ENCODE results near the gene GLRA1.

Gene GLRA1

DNA sequence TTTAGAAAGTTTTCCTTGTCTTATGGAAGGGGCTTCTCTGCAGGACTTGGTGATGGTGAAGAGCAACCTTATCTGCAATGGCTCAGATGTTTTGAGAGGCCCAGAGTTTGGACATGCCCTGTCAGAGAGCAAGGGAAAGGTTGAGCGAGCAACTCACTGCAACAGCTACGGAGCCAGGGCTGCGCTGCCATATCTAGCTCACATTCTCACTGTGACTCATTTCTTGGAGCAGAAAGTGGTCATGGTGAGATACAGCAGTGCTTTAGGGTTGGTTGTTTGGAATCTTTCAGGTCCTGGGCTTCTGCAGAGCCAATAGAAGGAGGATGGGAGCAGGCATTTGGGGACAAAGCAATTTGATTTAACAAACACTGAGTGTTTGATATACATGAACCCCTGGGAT is 12.3 kb downstream of the GLRA1 start:
- in situ Hi-C loops (cut with HindIII; ENCODE audit: low sequenced_read_pairs), result no loop called here
- TF ChIP-seq, protein P1, sequence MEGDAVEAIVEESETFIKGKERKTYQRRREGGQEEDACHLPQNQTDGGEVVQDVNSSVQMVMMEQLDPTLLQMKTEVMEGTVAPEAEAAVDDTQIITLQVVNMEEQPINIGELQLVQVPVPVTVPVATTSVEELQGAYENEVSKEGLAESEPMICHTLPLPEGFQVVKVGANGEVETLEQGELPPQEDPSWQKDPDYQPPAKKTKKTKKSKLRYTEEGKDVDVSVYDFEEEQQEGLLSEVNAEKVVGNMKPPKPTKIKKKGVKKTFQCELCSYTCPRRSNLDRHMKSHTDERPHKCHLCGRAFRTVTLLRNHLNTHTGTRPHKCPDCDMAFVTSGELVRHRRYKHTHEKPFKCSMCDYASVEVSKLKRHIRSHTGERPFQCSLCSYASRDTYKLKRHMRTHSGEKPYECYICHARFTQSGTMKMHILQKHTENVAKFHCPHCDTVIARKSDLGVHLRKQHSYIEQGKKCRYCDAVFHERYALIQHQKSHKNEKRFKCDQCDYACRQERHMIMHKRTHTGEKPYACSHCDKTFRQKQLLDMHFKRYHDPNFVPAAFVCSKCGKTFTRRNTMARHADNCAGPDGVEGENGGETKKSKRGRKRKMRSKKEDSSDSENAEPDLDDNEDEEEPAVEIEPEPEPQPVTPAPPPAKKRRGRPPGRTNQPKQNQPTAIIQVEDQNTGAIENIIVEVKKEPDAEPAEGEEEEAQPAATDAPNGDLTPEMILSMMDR (IDR thresholded peaks at IDR 0.05; ENCODE audit: low read depth, low read length, missing control alignments), result no peak
- DNase-seq (ENCODE audit: low read depth), result no peak
- no peak overlapping the region for H3K4me3 ChIP-seq (ENCODE audit: low read depth, low read length)

DNA sequence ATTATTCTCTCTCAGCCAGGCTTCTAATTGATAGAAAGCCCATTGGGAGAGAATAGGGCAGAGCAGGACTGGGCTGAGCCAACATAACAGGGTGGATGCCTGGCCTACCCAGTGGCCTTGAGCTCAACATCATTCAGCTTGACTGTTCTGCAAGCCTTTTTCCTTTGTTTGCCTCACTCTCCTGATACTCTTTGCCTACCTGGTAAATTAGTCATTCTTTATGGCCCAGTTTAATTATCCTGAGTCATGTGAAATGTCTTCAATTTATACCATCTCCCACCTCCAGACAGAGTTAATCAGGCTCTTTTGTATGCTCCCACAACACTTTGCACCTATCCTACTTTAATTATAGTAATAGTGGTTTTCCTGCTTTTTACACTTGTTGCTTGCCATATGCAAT is 13.6 kb downstream of the GLRA1 start:
- H3K4me3 ChIP-seq (ENCODE audit: low read depth, low read length), result no peak overlapping the region
- TF ChIP-seq, protein P1 (IDR thresholded peaks at IDR 0.05; ENCODE audit: low read depth, low read length, missing control alignments), result no peak
- no peak for DNase-seq (ENCODE audit: low read depth)
- in situ Hi-C loops (cut with HindIII; ENCODE audit: low sequenced_read_pairs), result no loop called here

DNA sequence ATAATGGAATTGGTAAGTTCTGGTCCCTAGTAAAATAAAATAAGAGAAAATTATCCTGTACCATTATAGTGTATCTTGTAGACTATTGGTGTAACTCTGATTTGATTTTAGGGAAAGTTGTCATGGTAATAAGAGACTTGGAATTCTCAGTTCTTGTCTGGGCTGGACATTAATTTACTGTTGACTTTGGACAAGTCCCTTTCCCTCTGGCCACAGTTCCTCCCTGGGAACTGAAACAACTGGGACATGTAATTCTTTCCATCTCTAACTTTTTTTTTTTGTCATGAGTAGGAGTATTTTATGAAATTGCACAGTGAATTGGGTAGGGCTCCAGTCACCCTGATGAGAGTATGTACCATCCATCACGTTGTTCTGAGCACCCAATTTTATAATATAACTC is 15.0 kb downstream of the GLRA1 start:
- in situ Hi-C loops (cut with HindIII; ENCODE audit: low sequenced_read_pairs), result no loop called here
- no peak overlapping the region for H3K4me3 ChIP-seq (ENCODE audit: low read depth, low read length)
- TF ChIP-seq, protein P1 (IDR thresholded peaks at IDR 0.05; ENCODE audit: low read depth, low read length, missing control alignments), result no peak

DNA sequence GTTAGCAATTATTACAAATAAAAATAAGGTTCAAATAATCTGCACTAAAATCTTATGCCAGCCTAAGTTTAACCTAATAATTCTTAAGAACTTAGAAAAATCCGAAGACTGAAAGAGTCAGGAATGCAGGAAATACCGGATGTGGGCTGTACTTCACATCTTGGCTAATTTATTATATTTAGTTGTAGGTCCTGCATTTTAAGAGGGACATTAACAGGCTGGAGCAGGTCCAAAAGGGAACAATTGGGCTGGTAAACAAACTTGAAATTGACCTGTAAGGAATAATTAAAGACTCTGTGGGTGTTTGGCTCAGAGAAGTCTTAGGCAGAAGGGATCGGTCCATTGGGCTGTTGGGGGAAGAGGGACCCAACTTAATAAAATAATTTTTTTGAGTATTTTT is 18.4 kb downstream of the GLRA1 start:
- H3K4me3 ChIP-seq (ENCODE audit: low read depth, low read length), result no peak overlapping the region
- in situ Hi-C loops (cut with HindIII; ENCODE audit: low sequenced_read_pairs), result no loop called here
- DNase-seq (ENCODE audit: low read depth), result peak; percentile 36

More for the DNA sequence above, 15.0 kb downstream of the GLRA1 start:
- DNase-seq (ENCODE audit: low read depth), result no peak

DNA sequence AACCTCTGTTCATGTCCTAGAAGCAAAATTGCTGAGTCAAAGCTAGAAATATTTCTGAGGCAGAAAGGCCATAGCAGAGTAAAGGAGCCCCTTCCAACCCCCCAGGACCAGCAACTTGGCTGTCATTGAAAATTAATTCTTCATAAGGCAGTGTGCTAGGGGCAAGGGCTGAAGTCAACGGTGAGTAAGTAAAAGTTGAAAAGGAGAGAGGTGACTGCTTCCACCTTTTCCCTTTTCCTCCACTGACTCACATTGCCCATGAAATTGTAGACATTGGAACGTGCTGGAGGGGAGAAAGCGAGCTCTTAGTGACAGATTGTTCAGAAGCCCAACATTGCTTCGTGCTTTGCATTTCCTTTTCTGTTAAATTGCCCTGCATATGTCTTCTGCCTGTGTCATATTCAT is 19.1 kb downstream of the GLRA1 start:
- in situ Hi-C loops (cut with HindIII; ENCODE audit: low sequenced_read_pairs), result no loop called here
- no peak for DNase-seq (ENCODE audit: low read depth)
- no peak overlapping the region for H3K4me3 ChIP-seq (ENCODE audit: low read depth, low read length)
- TF ChIP-seq, protein P1 (IDR thresholded peaks at IDR 0.05; ENCODE audit: low read depth, low read length, missing control alignments), result no peak

More for the DNA sequence above, 18.4 kb downstream of the GLRA1 start:
- TF ChIP-seq, protein P1 (IDR thresholded peaks at IDR 0.05; ENCODE audit: low read depth, low read length, missing control alignments), result no peak

DNA sequence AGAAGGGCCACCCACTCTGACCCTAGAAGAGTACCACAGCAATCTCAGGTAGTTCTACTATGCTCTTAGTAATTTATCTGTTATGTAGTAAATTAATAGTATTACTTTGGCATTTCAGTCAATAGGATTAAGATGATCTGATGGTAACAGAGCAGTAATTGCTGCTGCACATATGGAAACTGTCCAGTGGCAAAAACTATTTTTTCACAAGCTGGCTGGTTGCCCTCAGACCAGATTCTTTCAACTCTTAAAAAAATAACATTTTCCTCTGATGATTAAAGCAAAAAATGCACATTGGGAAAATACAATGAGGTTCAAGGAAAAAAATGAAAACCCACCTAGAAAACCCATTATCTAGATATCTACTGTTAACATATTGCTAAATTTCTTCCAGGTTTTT is 19.7 kb downstream of the GLRA1 start:
- in situ Hi-C loops (cut with HindIII; ENCODE audit: low sequenced_read_pairs), result no loop called here
- H3K4me3 ChIP-seq (ENCODE audit: low read depth, low read length), result no peak overlapping the region
- DNase-seq (ENCODE audit: low read depth), result peak; percentile 39
- TF ChIP-seq, protein P1 (IDR thresholded peaks at IDR 0.05; ENCODE audit: low read depth, low read length, missing control alignments), result no peak

DNA sequence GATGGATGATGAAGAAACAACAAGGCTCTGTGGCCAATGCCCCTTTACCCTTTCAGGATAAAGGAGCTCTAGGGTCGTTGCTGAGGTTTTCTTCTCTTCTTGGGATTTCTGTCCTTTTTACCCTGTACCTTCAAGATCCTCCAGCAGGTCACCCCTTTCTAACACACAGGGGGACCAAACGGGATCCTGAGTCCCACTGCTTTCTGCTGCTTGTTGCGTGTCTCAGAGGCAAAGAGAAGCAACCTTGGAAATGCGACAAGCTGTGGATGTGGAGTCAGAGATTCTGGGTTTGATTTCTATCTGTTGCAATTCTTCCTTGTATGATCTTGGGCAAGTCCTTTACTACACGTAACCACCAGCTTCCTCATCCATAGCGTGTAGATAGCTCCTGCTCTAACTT is 20.5 kb downstream of the GLRA1 start:
- DNase-seq (ENCODE audit: low read depth), result no peak
- TF ChIP-seq, protein P1 (IDR thresholded peaks at IDR 0.05; ENCODE audit: low read depth, low read length, missing control alignments), result no peak
- in situ Hi-C loops (cut with HindIII; ENCODE audit: low sequenced_read_pairs), result no loop called here
- H3K4me3 ChIP-seq (ENCODE audit: low read depth, low read length), result no peak overlapping the region

All from astrocyte of the cerebellum (primary cell).